HG02885 (cell line): ENCODE measurements around the gene BEND6.

Experiments used
- ATAC-seq: cut with Tn5 transposase; IDR thresholded peaks from one replicate; pipeline ENCODE4 v1.9.1; 2021; ENCODE audit warnings: mild to moderate bottlenecking; ENCODE audit not compliant: unreplicated experiment, poor library complexity

The BEND6 gene

GRCh38 chr6:57075092-57075491 is 120.2 kb downstream of the BEND6 start:
- ATAC-seq: no peak
